Activated CD4-positive, alpha-beta T cell treated with anti-CD3 and anti-CD28 coated beads for 48 hours (primary cell): ENCODE results near the gene CPT1B.

Source experiments
- DNase-seq: peaks from one replicate; pipeline ENCODE4 v3.0.0-alpha.2; 2020

The CPT1B gene

DNA sequence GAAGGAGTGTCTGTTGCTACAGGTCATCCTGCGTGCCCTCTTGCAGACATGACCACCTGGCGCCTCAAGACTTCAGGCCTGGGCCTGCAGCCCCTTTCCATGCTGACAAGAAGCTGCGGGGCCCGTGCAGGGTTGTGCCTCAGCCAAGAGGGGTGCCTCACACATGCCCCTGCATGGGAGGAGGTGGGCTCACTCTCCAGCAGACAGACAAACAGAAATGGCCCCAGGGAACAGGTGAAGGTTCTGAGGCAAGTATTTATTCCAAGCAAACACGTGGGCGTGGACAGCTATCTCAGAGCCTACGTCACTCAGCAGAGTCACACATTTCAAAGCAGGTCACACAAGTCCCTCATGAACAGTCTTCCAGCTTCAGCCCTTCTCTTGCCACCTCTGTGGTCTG, 9.6 kb downstream of the CPT1B start:
- no peak for DNase-seq

- no peak for DNase-seq
Observed at GRCh38 chr22:50567721-50568252, 10.4 kb downstream of the CPT1B start.

- no peak for DNase-seq
Observed at GRCh38 chr22:50564289-50564688, 13.9 kb downstream of the CPT1B start.

- DNase-seq, result no peak
Observed at GRCh38 chr22:50563413-50564160, 14.6 kb downstream of the CPT1B start.

GRCh38 chr22:50562523-50563412, 15.5 kb downstream of the CPT1B start, which contains the start of gene SYCE3:
TSS of gene SYCE3 (minus strand) at chr22:50562919. CDS start at chr22:50556405, 6,514 bp downstream.
- peak; percentile 99 for DNase-seq

GRCh38 chr22:50561401-50562358, 16.5 kb downstream of the CPT1B start:
- DNase-seq, result no peak

- DNase-seq, result no peak
Observed at GRCh38 chr22:50560034-50560433, 18.2 kb downstream of the CPT1B start.

DNA sequence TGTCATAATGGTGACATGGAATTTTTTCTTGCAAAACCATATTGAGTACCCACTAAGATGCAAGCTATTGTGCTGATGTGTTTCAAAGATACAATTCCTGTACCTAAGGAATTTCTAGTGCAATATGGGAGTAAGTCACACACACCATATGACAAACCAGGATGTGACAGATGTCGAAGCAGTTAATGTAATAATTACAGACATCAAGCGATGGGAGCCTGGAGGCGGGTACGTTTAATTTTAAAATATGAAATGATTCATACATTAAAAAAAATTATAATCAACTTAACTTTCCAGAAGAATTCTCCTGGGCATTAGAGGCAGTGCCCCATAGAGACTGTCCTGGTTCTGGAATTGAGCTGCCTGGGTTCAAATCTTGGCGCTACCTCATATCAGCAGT, 21.5 kb downstream of the CPT1B start:
- DNase-seq, result no peak

- no peak for DNase-seq
Observed at GRCh38 chr22:50553310-50553709, 24.9 kb downstream of the CPT1B start.

DNA sequence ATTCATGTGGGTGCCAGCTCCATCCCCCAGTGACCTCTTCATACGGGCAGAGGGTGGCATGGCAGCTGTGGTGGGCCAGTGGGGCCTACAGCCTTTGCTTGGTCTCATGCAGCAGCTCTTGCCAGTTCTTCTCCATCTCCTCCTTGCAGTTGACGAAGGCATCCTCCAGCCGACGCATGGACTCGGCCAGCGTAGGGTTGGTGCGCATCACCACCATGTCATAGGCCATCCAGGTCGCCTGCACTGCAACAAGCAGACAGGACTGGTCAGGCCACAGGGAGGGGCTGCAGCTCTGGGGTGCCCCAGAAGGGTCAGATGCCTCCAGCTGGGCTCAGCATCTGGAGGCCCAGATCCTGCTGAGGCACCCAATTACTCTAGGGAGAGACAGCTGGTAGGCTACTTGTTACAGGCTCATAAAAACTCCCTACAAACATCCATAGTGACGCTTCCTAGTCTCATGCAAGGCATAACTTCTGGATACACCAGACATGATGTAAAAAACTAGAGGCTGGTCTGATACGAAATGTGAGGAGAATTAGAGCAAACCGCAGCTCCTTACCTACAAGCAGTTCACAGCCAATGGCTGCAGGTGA, 27.0 kb downstream of the CPT1B start:
- no peak for DNase-seq

DNA sequence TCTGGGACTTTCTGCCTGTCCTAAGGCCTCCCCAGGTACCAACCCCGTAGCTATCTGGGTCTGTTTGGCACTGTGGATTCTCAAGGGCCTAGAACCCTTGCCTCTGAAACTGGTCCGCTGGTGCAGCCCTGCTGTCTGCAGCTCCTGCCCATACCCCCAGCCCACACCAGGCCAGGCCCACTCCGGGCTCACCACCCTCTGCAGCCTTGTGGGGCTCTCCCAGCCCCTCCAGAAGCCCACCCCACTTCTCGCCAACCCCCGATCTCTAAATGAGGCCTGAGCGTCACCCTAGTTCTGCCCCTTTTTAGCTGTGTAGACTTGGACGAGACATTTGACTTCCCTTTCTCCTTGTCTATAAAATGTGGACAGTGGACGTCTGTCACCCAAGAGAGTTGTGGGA, 27.8 kb downstream of the CPT1B start:
- no peak for DNase-seq

GRCh38 chr22:50548921-50549790, 29.1 kb downstream of the CPT1B start:
- no peak for DNase-seq

DNA sequence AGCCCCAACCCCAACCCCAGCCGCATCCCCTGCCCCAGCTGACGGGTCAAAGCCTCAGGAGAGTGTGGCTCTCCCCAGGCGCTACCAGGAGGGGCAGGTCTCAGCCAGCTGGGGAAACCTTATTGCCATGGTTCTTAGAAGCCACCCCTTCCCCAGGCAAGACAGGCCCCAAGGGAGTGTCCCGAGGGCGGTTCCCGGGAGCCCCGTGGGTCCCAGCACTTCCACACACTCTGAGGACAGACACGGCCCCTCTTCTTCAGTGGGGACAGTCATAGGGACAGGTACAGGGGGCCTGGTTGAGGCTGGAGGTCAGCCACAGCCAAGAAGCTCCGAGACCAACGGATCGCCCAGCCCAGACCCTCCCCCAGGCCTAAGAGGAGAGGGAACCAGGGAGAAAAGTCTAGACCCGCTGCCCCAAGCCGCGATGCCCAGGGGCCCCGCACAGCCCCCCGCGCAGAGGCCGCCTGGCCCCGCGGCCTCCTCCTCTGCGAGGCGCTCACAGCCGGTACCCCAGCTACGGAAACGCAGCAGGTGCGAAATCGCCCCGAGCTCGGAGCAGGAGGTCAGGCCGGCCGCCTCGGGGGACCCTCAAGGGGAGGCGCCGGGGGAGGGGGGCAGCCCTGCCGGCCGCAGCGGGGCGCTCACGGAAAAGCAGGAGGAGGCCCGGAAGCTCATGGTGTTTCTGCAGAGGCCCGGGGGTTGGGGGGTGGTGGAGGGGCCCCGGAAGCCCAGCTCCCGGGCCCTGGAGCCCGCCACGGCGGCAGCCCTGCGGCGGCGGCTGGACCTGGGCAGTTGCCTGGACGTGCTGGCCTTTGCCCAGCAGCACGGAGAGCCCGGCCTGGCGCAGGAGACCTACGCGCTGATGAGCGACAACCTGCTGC, 29.9 kb downstream of the CPT1B start:
- peak; percentile 63 for DNase-seq

DNA sequence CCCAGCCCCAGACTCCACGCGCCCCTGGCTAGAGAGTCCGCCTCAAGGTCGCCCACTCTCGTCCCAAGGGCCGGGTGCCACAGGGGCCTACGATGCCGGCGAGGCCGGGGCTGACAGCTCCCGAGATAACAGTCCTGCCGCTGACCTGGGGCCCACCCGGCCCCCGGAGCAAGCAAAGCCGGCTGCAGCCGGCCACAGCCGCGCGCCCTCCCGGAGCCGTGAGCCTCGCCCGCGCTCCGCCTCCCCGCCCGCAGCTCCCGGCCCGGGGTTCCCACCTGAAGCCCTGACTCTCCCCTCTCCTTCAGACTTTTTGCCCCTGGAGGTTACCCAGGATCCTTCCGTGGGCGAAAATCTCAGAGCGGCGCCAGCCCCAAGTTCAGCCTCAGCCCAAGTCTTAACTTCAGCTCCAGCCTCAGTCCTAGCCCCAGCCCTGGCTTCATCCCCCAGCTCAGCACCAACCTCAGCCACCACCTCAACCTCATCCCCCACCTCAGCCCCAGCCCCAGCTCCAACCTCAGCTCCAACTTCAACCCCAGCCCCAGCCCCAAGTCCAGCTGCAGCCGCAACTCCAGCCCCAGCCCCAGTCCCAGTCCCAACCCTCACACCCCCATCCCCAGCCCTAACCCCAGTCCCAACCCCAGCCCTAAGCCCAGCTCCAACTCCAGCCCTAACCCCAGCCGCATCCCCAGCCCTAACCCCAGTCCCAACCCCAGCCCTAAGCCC, 30.8 kb downstream of the CPT1B start:
- DNase-seq, result no peak

GRCh38 chr22:50546326-50547262, 31.6 kb downstream of the CPT1B start:
- no peak for DNase-seq

GRCh38 chr22:50545522-50546325, 32.5 kb downstream of the CPT1B start, which contains the start of gene KLHDC7B:
TSS of gene KLHDC7B (plus strand) at chr22:50545899. CDS start at chr22:50546244, 345 bp downstream.
- peak; percentile 54 for DNase-seq

DNA sequence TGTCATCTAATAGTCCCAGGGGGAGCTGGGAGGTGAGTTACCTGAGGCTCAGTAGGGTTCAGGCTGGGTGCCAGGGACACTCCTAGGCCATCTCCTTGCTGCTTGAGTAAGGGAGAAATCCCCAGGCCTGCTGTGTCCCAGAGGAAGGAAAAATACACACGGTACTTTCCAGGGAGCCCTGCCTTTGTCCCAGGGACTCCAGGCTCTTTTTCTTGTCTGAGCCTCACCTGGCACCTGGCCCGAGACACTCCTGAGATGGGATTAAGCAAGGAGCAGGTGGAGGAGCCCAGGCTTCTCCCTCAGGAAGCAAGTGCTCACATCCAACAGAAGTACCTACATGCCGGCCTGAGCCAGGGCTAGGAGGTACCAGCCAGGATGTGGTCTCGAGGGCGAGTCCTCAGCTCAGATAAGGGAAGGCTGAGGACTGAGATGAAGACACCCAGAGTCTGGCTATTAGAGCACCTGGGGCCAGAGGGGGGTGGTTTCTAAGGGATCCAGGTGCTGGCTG, 33.4 kb downstream of the CPT1B start:
- peak; percentile 40 for DNase-seq
